ENCODE measurements around the gene CCDC8.

DNA sequence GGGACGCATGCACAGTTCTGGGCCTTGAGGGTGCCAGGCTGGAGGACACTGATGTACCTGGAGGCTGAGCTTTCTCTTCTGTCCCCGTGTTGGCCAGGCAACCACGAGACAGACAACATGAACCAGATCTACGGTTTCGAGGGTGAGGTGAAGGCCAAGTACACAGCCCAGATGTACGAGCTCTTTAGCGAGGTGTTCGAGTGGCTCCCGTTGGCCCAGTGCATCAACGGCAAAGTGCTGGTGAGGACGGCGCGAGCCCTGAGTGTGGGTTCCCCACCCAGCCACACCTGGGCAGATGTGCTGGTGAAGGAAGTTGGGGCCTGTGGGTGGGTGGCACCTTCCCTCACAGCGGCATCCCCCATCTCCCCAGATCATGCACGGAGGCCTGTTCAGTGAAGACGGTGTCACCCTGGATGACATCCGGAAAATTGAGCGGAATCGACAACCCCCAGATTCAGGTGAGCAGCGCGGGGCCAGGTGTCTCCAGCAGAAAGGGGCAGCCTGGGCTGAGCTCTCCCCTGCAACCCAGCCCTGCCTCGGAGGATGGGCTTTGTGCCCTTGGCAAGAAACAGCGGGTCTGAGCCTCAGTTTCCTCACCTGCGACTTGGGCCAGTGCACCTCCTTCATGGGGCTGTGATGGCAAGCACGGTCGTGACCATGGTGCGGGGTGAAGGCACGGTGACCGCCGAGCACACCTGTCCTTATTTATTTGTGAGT is 26.2 kb downstream of the CCDC8 start:
- TF ChIP-seq GATA2 (IDR thresholded peaks at IDR 0.05; ENCODE audit: low read depth, low read length): no peak
- no peak for TF ChIP-seq GATA3 (IDR thresholded peaks at IDR 0.05; ENCODE audit: low read depth, low read length)

Data from SH-SY5Y (cell line).